Activated T-cell treated with anti-CD3 and anti-CD28 coated beads, Interleukin-2, amount 50 U/mL, for 4 hours (primary cell): ENCODE results near the gene MRPL24. TPM values are rescaled to one million over a fixed set of nuclear protein-coding genes. Genes with fewer than 3 reads are reported as not detected.
"Not testable (repeated sequence)": the region's sequence is repeated elsewhere in the genome, so short reads cannot be mapped to it uniquely, and the experiment has no call there.

ENCODE experiments used
- ATAC-seq, 2 donors: fragments of 200-7000 bp; cut with Tn5 transposase; one replicate each; pipeline ENCODE4 v1.10.0; 2021
- DNase-seq: peaks from one replicate; pipeline ENCODE4 v3.0.0-alpha.2; 2020
- H3K27me3 Mint-ChIP-seq: one replicate; pipeline ENCODE4 v1.8.0; 2021; ENCODE audit warnings: low read depth, mixed read lengths
- H3K36me3 Mint-ChIP-seq: one replicate; pipeline ENCODE4 v1.8.0; 2022; ENCODE audit warnings: mixed read lengths; ENCODE audit not compliant: insufficient read depth
- H3K4me1 Mint-ChIP-seq: one replicate; pipeline ENCODE4 v1.8.0; 2021; ENCODE audit warnings: low read depth, mixed read lengths
- H3K4me3 Mint-ChIP-seq: one replicate; pipeline ENCODE4 v1.8.0; 2021; ENCODE audit warnings: mild to moderate bottlenecking, moderate library complexity, mixed read lengths
- H3K9me3 Mint-ChIP-seq: one replicate; pipeline ENCODE4 v1.8.0; 2021; ENCODE audit warnings: mixed read lengths
- total RNA-seq, 3 donors: library from RNA; stranded (reverse); gene quantifications; one replicate each; pipeline ENCODE4 v1.2.1, GENCODE V29; 2021

MRPL24 gene
- total RNA-seq, 3 donors from 2014 or later: 132 to 138 (median 132) TPM

DNA sequence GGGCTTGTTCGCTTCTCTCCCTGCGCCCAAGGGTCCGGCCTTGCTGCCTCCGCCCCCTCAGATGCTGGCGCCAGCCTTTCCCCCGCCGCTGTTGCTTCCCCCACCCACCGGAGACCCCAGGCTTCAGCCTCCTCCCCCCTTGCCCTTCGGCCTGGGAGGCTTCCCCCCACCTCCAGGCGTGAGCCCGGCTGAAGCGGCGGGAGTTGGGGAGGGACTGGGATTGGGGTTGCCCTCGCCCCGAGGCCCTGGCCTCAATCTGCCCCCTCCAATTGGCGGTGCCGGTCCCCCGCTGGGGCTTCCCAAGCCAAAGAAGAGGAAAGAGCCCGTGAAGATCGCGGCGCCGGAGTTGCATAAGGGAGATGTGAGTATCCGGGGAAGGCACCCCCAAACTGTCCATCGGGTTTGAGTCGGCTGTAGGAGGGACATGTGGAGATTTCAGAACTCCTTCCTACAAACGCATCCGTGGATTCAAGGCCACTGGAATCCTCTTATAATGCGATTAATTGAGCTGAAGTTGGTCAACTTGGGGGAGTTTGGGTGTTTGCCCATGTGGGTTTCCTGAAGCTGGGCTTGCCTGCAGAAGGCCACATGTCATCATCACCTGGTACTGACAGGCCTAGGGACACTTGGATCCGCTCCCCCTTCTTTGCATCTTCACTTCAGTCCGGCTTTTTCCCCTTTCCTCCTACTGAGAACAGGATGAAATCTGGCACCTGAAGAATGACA, 27.2 kb upstream of the MRPL24 start:
- no peak for DNase-seq
- Mint-ChIP-seq H3K27me3 (no peaks in the 10 kb centered on the region), H3K4me1 (peaks cover 44% of the 10 kb centered on the region), H3K9me3 (no peaks in the 10 kb centered on the region), H3K4me3 (no peak overlapping the region), H3K36me3 (peaks cover 32% of the 10 kb centered on the region)
- peak; percentile 6 to 8 for ATAC-seq

GRCh38 chr1:156767101-156767878, 26.4 kb upstream of the MRPL24 start, which contains the start of gene PRCC:
Gene PRCC (plus strand): TSS chr1:156767535. CDS start chr1:156767772, 237 bp downstream.
- Mint-ChIP-seq H3K4me3 (no peak within 1 kb of the TSS), H3K9me3 (no peaks in the 10 kb centered on the region), H3K36me3 (peaks cover 25% of the 10 kb centered on the region), H3K4me1 (peaks cover 36% of the 10 kb centered on the region), H3K27me3 (no peaks in the 10 kb centered on the region)
- ATAC-seq: peak; percentile 95 to 97
- DNase-seq: peak; percentile 93

GRCh38 chr1:156766298-156767100, 25.6 kb upstream of the MRPL24 start:
- DNase-seq (no peak), ATAC-seq (no peak)
- H3K36me3 Mint-ChIP-seq: peaks cover 25% of the 10 kb centered on the region
- no peaks in the 10 kb centered on the region for H3K9me3 Mint-ChIP-seq
- no peak overlapping the region for H3K4me3 Mint-ChIP-seq
- H3K27me3 Mint-ChIP-seq: no peaks in the 10 kb centered on the region
- H3K4me1 Mint-ChIP-seq: peaks cover 33% of the 10 kb centered on the region

DNA sequence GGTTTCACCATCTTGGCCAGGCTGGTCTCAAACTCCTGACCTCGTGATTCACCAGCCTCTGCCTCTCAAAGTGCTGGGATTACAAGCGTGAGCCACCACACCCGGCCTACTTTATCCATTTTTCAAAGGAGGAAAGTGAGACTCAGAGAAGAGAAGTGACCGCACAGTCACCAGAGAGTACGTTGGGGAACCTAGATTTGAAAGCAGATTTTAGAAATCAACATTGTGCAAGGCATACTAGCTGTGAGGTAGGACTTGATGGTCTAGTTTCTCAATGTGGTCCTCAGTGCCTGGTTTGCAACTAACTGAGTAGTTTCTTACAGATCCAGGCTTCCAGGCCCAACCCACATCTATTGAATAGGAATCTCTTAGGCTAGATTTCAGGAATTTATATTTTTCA, 24.8 kb upstream of the MRPL24 start:
- no peak overlapping the region for H3K4me3 Mint-ChIP-seq
- H3K27me3 Mint-ChIP-seq: no peaks in the 10 kb centered on the region
- peaks cover 17% of the 10 kb centered on the region for H3K36me3 Mint-ChIP-seq
- peaks cover 25% of the 10 kb centered on the region for H3K4me1 Mint-ChIP-seq
- DNase-seq: no peak
- no peaks in the 10 kb centered on the region for H3K9me3 Mint-ChIP-seq
- no peak for ATAC-seq

DNA sequence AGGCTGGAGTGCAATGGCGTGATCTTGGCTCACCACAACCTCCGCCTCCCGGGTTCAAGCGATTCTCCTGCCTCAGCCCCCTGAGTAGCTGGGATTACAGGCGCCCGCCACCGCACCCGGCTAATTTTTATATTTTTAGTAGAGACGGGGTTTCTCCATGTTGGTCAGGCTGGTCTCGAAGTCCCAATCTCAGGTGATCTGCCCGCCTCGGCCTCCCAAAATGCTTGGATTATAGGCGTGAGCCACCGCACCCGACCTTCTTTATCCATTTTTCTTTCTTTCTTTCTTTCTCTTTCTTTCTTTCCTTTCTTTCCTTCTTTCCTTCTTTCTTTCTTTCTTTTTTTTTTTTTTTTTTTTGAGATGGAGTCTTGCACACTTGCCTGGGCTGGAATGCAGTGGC, 24.2 kb upstream of the MRPL24 start:
- not testable (repeated sequence) for H3K27me3 Mint-ChIP-seq

GRCh38 chr1:156760796-156761104, 19.9 kb upstream of the MRPL24 start:
- H3K36me3 Mint-ChIP-seq: no peaks in the 10 kb centered on the region
- no peaks in the 10 kb centered on the region for H3K9me3 Mint-ChIP-seq
- ATAC-seq: no peak
- no peaks in the 10 kb centered on the region for H3K4me1 Mint-ChIP-seq
- H3K27me3 Mint-ChIP-seq: no peaks in the 10 kb centered on the region
- DNase-seq: no peak
- no peak overlapping the region for H3K4me3 Mint-ChIP-seq

More for the DNA sequence above, 24.2 kb upstream of the MRPL24 start:
- H3K4me1 Mint-ChIP-seq: peaks cover 21% of the 10 kb centered on the region
- not testable (repeated sequence) for H3K9me3 Mint-ChIP-seq, ATAC-seq, DNase-seq, H3K4me3 Mint-ChIP-seq
- H3K36me3 Mint-ChIP-seq: peaks cover 13% of the 10 kb centered on the region

DNA sequence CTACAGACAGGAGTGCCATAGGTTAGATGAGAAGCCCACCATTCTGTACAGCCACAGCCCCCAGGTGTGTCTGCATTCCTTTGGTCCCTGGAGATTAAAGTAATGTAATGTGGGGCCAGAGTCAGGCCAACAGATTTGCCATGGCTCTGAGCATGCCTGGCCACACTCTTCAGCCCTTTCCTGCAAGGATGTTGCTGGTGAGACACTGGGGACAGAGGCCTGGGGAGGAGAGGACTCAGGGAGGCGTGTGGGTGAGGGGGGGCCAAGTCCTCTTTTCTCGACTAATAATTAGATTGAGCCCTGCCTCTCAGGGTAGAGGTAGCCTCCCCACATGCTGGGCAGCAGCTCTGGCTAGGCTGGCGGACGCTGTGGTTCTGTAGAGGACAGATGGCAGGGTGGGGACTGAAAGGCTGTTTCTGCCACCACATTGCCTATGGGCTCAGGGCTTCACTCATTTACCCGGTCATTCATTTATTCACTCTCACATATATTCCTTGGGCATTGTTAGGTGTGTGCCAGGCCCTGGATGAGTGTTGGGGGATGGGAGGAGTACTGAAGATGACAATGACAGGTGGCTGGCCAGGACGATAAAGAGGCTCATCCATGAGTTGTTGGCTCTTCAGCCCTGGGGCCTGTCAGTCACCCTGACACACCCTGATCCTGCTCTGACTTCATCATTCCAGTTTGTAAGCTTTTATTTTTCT, 19.4 kb upstream of the MRPL24 start:
- DNase-seq (no peak), ATAC-seq (no peak)
- Mint-ChIP-seq H3K27me3 (no peaks in the 10 kb centered on the region), H3K4me1 (no peaks in the 10 kb centered on the region), H3K9me3 (no peaks in the 10 kb centered on the region), H3K36me3 (no peaks in the 10 kb centered on the region), H3K4me3 (no peak overlapping the region)

DNA sequence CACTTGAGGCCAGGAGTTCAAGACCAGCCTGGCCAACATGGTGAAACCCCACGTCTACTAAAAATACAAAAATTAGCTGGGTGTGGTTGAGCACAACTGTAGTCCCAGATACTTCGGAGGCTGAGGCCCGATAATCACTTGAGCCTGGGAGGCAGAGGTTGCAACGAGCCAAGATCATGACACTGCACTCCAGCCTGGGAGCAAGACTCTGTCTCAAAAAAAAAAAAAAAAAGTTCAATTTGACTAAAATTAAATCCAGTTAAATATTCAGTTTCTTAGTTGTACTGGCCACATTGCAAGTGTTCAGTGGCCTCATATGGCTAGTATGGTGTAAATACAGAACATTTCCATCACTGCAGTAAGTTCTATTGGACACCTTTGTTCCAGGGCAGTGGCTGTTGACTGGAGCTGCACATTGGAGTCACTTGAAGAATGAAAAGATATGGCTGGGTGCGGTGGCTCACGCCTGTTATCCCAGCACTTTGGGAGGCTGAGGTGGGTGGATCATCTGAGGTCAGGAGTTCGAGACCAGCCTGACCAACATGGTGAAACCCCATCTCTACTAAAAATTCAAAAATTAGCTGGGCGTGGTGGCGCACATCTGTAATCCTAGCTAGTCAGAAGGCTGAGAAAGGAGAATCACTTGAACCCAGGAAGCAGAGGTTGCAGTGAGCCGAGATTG, 16.8 kb upstream of the MRPL24 start:
- not testable (repeated sequence) for H3K9me3 Mint-ChIP-seq, H3K4me3 Mint-ChIP-seq, ATAC-seq, H3K27me3 Mint-ChIP-seq, DNase-seq, H3K36me3 Mint-ChIP-seq, H3K4me1 Mint-ChIP-seq

DNA sequence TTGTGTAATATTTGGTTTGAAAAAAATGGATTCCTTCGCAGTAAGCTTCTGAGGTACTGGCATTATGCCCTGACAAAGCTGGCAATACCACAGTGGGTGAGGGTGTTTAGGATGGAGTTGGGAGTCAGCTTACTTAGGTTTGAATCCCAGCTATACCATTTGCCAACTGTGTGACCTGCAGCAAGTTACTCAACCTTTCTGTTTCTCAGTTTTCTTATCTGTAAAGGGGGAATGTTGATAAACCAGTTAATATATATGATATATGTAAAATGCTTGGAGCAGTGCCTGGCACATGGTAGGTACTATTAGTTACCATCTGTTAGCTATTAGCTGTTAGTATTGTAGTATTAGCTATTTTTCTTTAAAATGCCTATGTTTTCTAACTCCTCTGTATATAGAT, 15.5 kb upstream of the MRPL24 start:
- no peaks in the 10 kb centered on the region for H3K9me3 Mint-ChIP-seq
- H3K4me3 Mint-ChIP-seq: no peak overlapping the region
- DNase-seq (no peak), ATAC-seq (no peak)
- H3K36me3 Mint-ChIP-seq: no peaks in the 10 kb centered on the region
- H3K27me3 Mint-ChIP-seq: no peaks in the 10 kb centered on the region
- peaks cover 12% of the 10 kb centered on the region for H3K4me1 Mint-ChIP-seq

DNA sequence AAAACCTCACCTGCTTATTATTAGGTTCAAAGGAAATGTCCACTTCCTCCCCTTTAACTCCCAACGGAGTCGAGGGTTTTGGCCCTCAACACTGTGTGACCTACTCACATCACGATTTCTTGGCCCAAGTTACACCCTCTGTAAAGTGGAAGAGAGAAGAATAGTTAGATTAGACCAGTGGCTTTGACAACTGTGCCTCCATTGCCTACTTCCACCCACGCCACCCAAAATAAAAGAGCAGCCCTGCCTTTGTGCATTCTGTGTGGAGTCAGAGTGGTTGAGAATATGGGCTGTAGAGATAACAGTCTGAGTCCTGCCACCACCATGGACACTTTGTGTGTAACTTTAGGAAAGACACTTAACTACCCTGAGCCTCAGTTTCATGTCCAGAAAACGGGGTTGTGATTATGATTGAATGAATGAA, 14.7 kb upstream of the MRPL24 start:
- Mint-ChIP-seq H3K4me3 (no peak overlapping the region), H3K36me3 (no peaks in the 10 kb centered on the region), H3K4me1 (peaks cover 12% of the 10 kb centered on the region), H3K27me3 (no peaks in the 10 kb centered on the region), H3K9me3 (no peaks in the 10 kb centered on the region)
- DNase-seq (no peak), ATAC-seq (no peak)

GRCh38 chr1:156754219-156754618, 13.3 kb upstream of the MRPL24 start:
- no peak overlapping the region for H3K4me3 Mint-ChIP-seq
- no peaks in the 10 kb centered on the region for H3K9me3 Mint-ChIP-seq
- no peaks in the 10 kb centered on the region for H3K27me3 Mint-ChIP-seq
- peaks cover 22% of the 10 kb centered on the region for H3K4me1 Mint-ChIP-seq
- no peak for DNase-seq
- no peaks in the 10 kb centered on the region for H3K36me3 Mint-ChIP-seq
- ATAC-seq: no peak

DNA sequence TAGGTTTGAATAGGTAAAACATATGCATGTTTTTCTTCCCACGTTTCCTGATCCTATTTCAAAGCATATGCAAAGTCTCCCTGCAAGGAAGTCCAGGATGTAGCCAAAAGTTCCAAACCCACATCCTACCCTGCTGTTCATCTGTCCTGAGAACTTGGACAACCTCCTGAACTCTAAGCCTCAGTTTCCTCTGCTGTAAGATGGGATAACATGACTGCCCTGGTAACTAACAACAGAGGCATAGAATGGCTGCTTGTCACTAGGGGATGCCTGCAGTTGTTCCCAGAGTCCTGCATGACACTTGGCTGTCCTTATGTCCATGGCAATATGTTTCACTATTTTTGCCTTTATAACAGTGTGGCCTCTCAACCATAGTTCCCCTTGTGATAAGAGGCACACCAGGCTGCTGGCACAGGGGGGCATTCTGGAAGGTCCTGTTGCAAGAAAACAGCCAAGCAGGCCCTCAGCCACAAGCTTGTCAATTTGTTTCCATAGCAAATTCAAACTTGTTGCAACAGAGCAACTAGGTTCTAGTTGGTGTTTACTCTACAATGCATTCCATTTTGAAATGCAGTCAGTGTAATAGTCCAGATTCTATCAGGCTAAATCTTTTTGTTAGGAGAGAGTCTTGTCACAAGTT, 12.1 kb upstream of the MRPL24 start:
- H3K4me1 Mint-ChIP-seq: peaks cover 35% of the 10 kb centered on the region
- H3K9me3 Mint-ChIP-seq: no peaks in the 10 kb centered on the region
- DNase-seq (no peak), ATAC-seq (no peak)
- H3K4me3 Mint-ChIP-seq: peak overlapping the region; percentile 93
- no peaks in the 10 kb centered on the region for H3K27me3 Mint-ChIP-seq
- H3K36me3 Mint-ChIP-seq: no peaks in the 10 kb centered on the region

GRCh38 chr1:156751757-156752481, 11.0 kb upstream of the MRPL24 start:
- no peaks in the 10 kb centered on the region for H3K9me3 Mint-ChIP-seq
- H3K4me1 Mint-ChIP-seq: peaks cover 43% of the 10 kb centered on the region
- no peaks in the 10 kb centered on the region for H3K27me3 Mint-ChIP-seq
- no peaks in the 10 kb centered on the region for H3K36me3 Mint-ChIP-seq
- ATAC-seq: peak; percentile 85 to 86
- peak overlapping the region; percentile 93 for H3K4me3 Mint-ChIP-seq
- DNase-seq: peak; percentile 97
